HEK293 (cell line): ENCODE results near the gene THAP7.

Experiments
- EGR2 ChIP-seq: fragments of 450-650 bp; formaldehyde crosslinking; IDR thresholded peaks from 2 replicates; pipeline ENCODE4 v1.5.1; 2016; ENCODE audit warnings: low read depth, missing biosample characterization, missing genetic modification characterization
- GLI4 ChIP-seq: fragments of 450-650 bp; formaldehyde crosslinking; IDR thresholded peaks from 2 replicates; pipeline ENCODE4 v1.5.1; 2016; ENCODE audit warnings: missing biosample characterization, missing genetic modification characterization
- MYNN ChIP-seq: fragments of 450-650 bp; formaldehyde crosslinking; IDR thresholded peaks from 2 replicates; pipeline ENCODE4 v1.5.1; 2016; ENCODE audit warnings: missing biosample characterization, missing genetic modification characterization, borderline replicate concordance
- OSR2 ChIP-seq: fragments of 450-650 bp; formaldehyde crosslinking; IDR thresholded peaks from 2 replicates; pipeline ENCODE4 v1.5.1; 2016; ENCODE audit warnings: missing biosample characterization, missing genetic modification characterization
- OVOL3 ChIP-seq: fragments of 450-650 bp; formaldehyde crosslinking; IDR thresholded peaks from 2 replicates; pipeline ENCODE4 v1.5.1; 2016; ENCODE audit warnings: missing biosample characterization, missing genetic modification characterization
- SCRT1 ChIP-seq: fragments of 450-650 bp; formaldehyde crosslinking; IDR thresholded peaks from 2 replicates; pipeline ENCODE4 v1.5.1; 2016; ENCODE audit warnings: missing biosample characterization, missing genetic modification characterization, borderline replicate concordance
- SP2 ChIP-seq: fragments of 450-650 bp; formaldehyde crosslinking; IDR thresholded peaks from 2 replicates; pipeline ENCODE4 v1.5.1; 2016; ENCODE audit warnings: missing biosample characterization, missing genetic modification characterization
- YY1 ChIP-seq: fragments of 450-650 bp; formaldehyde crosslinking; IDR thresholded peaks from 2 replicates; pipeline ENCODE4 v1.5.1; 2018; ENCODE audit warnings: missing biosample characterization, missing genetic modification characterization
- ZBTB17 ChIP-seq: fragments of 450-650 bp; formaldehyde crosslinking; IDR thresholded peaks from 2 replicates; pipeline ENCODE4 v1.5.1; 2016; ENCODE audit warnings: missing biosample characterization, missing genetic modification characterization
- ZBTB26 ChIP-seq: fragments of 450-650 bp; formaldehyde crosslinking; optimal IDR thresholded peaks from 2 replicates; pipeline ENCODE3; 2016; ENCODE audit warnings: missing biosample characterization, mild to moderate bottlenecking, missing genetic modification characterization
- ZBTB48 ChIP-seq: fragments of 450-650 bp; formaldehyde crosslinking; IDR thresholded peaks from 2 replicates; pipeline ENCODE4 v1.5.1; 2016; ENCODE audit warnings: missing biosample characterization, missing genetic modification characterization
- ZBTB49 ChIP-seq: fragments of 450-650 bp; formaldehyde crosslinking; IDR thresholded peaks from 2 replicates; pipeline ENCODE4 v1.5.1; 2016; ENCODE audit warnings: missing biosample characterization, missing genetic modification characterization, low read depth
- ZBTB8A ChIP-seq: fragments of 450-650 bp; formaldehyde crosslinking; IDR thresholded peaks from 2 replicates; pipeline ENCODE4 v1.5.1; 2016; ENCODE audit warnings: missing biosample characterization, missing genetic modification characterization
- ZEB2 ChIP-seq: fragments of 450-650 bp; formaldehyde crosslinking; IDR thresholded peaks from 2 replicates; pipeline ENCODE4 v1.5.1; 2016; ENCODE audit warnings: missing biosample characterization, missing genetic modification characterization
- ZNF132 ChIP-seq: fragments of 450-650 bp; formaldehyde crosslinking; IDR thresholded peaks from 2 replicates; pipeline ENCODE4 v1.5.1; 2017; ENCODE audit warnings: missing biosample characterization, missing genetic modification characterization, borderline replicate concordance
- ZNF155 ChIP-seq: fragments of 450-650 bp; formaldehyde crosslinking; IDR thresholded peaks from 2 replicates; pipeline ENCODE4 v1.5.1; 2016; ENCODE audit warnings: missing biosample characterization, missing genetic modification characterization
- ZNF2 ChIP-seq: fragments of 450-650 bp; formaldehyde crosslinking; IDR thresholded peaks from 2 replicates; pipeline ENCODE4 v1.5.1; 2016; ENCODE audit warnings: missing biosample characterization, missing genetic modification characterization
- ZNF223 ChIP-seq: fragments of 450-650 bp; formaldehyde crosslinking; IDR thresholded peaks from 2 replicates; pipeline ENCODE4 v1.5.1; 2016; ENCODE audit warnings: missing biosample characterization, missing genetic modification characterization
- ZNF239 ChIP-seq: fragments of 450-650 bp; formaldehyde crosslinking; IDR thresholded peaks from 2 replicates; pipeline ENCODE4 v1.5.1; 2016; ENCODE audit warnings: missing biosample characterization, missing genetic modification characterization
- ZNF248 ChIP-seq: fragments of 450-650 bp; formaldehyde crosslinking; IDR thresholded peaks from 2 replicates; pipeline ENCODE4 v1.5.1; 2017; ENCODE audit warnings: missing biosample characterization, missing genetic modification characterization
- ZNF274 ChIP-seq, 2 experiments: fragments of 200-500 bp in 1 of 2; fragments of 450-650 bp in 1 of 2; sonication (Bioruptor generic) in 1 of 2; formaldehyde crosslinking in 1 of 2; IDR thresholded peaks; 2 replicates each; pipeline versions ENCODE4 v1.5.1 to v1.6.1; 2014 to 2016; ENCODE audit warnings: borderline replicate concordance in 1 of 2, inconsistent platforms in 1 of 2, low read length in 1 of 2, missing biosample characterization in 1 of 2, missing genetic modification characterization in 1 of 2
- ZNF398 ChIP-seq: fragments of 450-650 bp; formaldehyde crosslinking; IDR thresholded peaks from 2 replicates; pipeline ENCODE4 v1.5.1; 2017; ENCODE audit warnings: missing biosample characterization, missing genetic modification characterization
- ZNF521 ChIP-seq: fragments of 450-650 bp; formaldehyde crosslinking; IDR thresholded peaks from 2 replicates; pipeline ENCODE4 v1.5.1; 2017; ENCODE audit warnings: missing biosample characterization, mild to moderate bottlenecking, missing genetic modification characterization
- ZNF529 ChIP-seq: fragments of 450-650 bp; formaldehyde crosslinking; IDR thresholded peaks from 2 replicates; pipeline ENCODE4 v1.5.1; 2017; ENCODE audit warnings: missing genetic modification characterization, missing biosample characterization; ENCODE audit not compliant: insufficient replicate concordance
- ZNF555 ChIP-seq: fragments of 450-650 bp; formaldehyde crosslinking; conservative IDR thresholded peaks from 2 replicates; pipeline ENCODE4 v1.5.1; 2017; ENCODE audit warnings: missing biosample characterization, mild to moderate bottlenecking, missing genetic modification characterization, inconsistent platforms
- ZNF560 ChIP-seq: fragments of 450-650 bp; formaldehyde crosslinking; IDR thresholded peaks from 2 replicates; pipeline ENCODE4 v1.5.1; 2017; ENCODE audit warnings: missing biosample characterization, missing genetic modification characterization, borderline replicate concordance
- ZNF621 ChIP-seq: fragments of 450-650 bp; formaldehyde crosslinking; IDR thresholded peaks from 2 replicates; pipeline ENCODE4 v1.5.1; 2017; ENCODE audit warnings: missing biosample characterization, missing genetic modification characterization
- ZNF629 ChIP-seq: fragments of 450-650 bp; formaldehyde crosslinking; IDR thresholded peaks from 2 replicates; pipeline ENCODE4 v1.5.1; 2017; ENCODE audit warnings: missing biosample characterization, missing genetic modification characterization
- ZNF654 ChIP-seq: fragments of 450-650 bp; formaldehyde crosslinking; IDR thresholded peaks from 2 replicates; pipeline ENCODE4 v1.5.1; 2016; ENCODE audit warnings: low read depth, missing biosample characterization, missing genetic modification characterization
- ZNF677 ChIP-seq: fragments of 450-650 bp; IDR thresholded peaks from 2 replicates; pipeline ENCODE4 v1.5.0; 2018; ENCODE audit warnings: missing biosample characterization, mild to moderate bottlenecking, missing genetic modification characterization, moderate library complexity
- ZNF692 ChIP-seq: fragments of 450-650 bp; formaldehyde crosslinking; IDR thresholded peaks from 2 replicates; pipeline ENCODE4 v1.5.1; 2016; ENCODE audit warnings: missing biosample characterization, missing genetic modification characterization
- ZNF76 ChIP-seq: fragments of 450-650 bp; formaldehyde crosslinking; IDR thresholded peaks from 2 replicates; pipeline ENCODE4; 2016; ENCODE audit warnings: low read depth, missing biosample characterization, missing genetic modification characterization, borderline replicate concordance
- ZNF785 ChIP-seq: fragments of 450-650 bp; formaldehyde crosslinking; IDR thresholded peaks from 2 replicates; pipeline ENCODE4 v1.5.1; 2016; ENCODE audit warnings: missing biosample characterization, missing genetic modification characterization
- ZNF837 ChIP-seq: fragments of 450-650 bp; formaldehyde crosslinking; IDR thresholded peaks from 2 replicates; pipeline ENCODE4 v1.5.1; 2016; ENCODE audit warnings: missing biosample characterization, missing genetic modification characterization

Gene THAP7

DNA sequence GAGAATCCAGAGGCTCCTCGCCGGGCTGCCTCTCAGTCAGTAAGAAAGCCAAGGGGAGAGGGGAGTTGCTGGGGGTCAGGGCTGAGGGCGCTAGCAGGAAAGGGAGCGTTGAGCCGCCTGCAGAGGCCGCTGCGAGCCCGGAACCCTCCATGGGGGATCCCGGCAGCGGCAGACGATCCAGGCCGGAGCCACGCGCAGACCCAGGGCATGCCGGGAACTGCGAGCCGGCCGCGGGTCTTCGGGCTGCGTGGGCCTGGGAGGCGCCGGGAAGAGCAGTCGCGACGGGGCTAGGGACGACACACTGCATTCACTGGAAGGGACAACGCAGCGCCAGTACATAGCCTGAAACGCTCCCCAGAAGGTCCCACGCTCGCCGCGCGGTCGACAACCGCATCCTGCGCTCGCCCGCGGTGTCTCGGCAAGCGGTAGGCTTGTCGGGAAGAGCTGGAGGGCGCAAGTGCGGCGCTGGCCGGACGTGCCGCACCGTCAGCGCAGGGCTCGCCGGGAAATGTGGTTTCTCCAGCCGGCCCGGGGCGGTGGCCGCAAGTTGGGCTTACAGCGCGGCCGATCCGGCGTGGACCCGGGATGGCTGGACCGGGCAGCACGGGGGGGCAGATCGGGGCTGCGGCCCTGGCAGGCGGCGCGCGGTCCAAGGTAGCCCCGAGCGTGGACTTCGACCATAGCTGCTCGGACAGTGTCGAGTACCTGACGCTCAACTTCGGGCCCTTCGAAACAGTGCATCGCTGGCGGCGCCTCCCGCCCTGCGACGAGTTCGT, 19.9 kb downstream of the THAP7 start, which contains the start of gene LZTR1 (continued):
- TF ChIP-seq ZNF398 (no peak; the same call in none of the 2 replicates), SP2 (tag by site-specific recombination) (0 out of 2 replicates have a peak, but pooled peaks have one; percentile 18), MYNN (tag by site-specific recombination) (no peak; the same call in 1 of the 2 replicates), ZNF629 (tag by site-specific recombination) (peak; percentile 73), ZNF654 (tag by site-specific recombination) (no peak), ZBTB26 (peak; percentile 95), ZBTB49 (tag by site-specific recombination) (no peak), ZBTB8A (tag by site-specific recombination) (peak; percentile 65), OSR2 (tag by site-specific recombination) (no peak), ZEB2 (tag by site-specific recombination) (peak; percentile 95), OVOL3 (tag by site-specific recombination) (peak; percentile 29; the same call in 1 of the 2 replicates), ZNF2 (peak; percentile 93), ZNF521 (tag by site-specific recombination) (no peak), ZNF785 (peak; percentile 24; the same call in 1 of the 2 replicates), ZBTB48 (tag by site-specific recombination) (peak; percentile 88), ZNF837 (tag by site-specific recombination) (no peak), ZNF132 (tag by site-specific recombination) (no peak), ZNF76 (tag by site-specific recombination) (peak; percentile 99), SCRT1 (no peak), ZNF248 (tag by site-specific recombination) (no peak), ZBTB17 (tag by site-specific recombination) (peak; percentile 99), ZNF560 (tag by site-specific recombination) (no peak), EGR2 (tag by site-specific recombination) (peak; percentile 60), GLI4 (tag by site-specific recombination) (0 out of 2 replicates have a peak, but pooled peaks have one; percentile 35), ZNF621 (tag by site-specific recombination) (no peak), ZNF692 (tag by site-specific recombination) (peak; percentile 88), ZNF274 (IDR thresholded peaks at IDR 0.05; ENCODE audit: low read length) (no peak), ZNF274 (tag by site-specific recombination; IDR thresholded peaks at IDR 0.05; ENCODE audit: borderline replicate concordance) (no peak), ZNF555 (tag by site-specific recombination) (no peak), ZNF529 (tag by site-specific recombination) (no peak), ZNF223 (tag by site-specific recombination) (peak; percentile 92), ZNF677 (tag by site-specific recombination) (no peak), ZNF239 (tag by site-specific recombination) (peak; percentile 13; the same call in 1 of the 2 replicates), YY1 (tag by site-specific recombination) (peak; percentile 73), ZNF155 (tag by site-specific recombination) (no peak)
